GM06990 (cell line): ENCODE measurements around the gene STARD3.
"Not testable (repeated sequence)": the region's sequence is repeated elsewhere in the genome, so short reads cannot be mapped to it uniquely, and the experiment has no call there.

Experiments used
- DNase-seq: peaks from one replicate; pipeline ENCODE4 v3.0.0-alpha.2; 2011; ENCODE audit not compliant: insufficient read length; ENCODE audit errors: extremely low read depth
- H3K27me3 ChIP-seq: replicated peaks from 2 replicates; pipeline ENCODE4 v1.6.0; 2011; ENCODE audit warnings: low read length; ENCODE audit not compliant: control insufficient read depth, insufficient read depth
- H3K36me3 ChIP-seq: 2 replicates; pipeline ENCODE4 v1.5.1; 2011; ENCODE audit warnings: low read length; ENCODE audit not compliant: control insufficient read depth, insufficient read depth
- H3K4me3 ChIP-seq: replicated peaks from 2 replicates; pipeline ENCODE4 v1.5.1; 2011; ENCODE audit warnings: low read depth, mild to moderate bottlenecking, control low read depth, low read length
- CTCF ChIP-seq: IDR thresholded peaks from 2 replicates; pipeline ENCODE4 v1.5.1; 2011; ENCODE audit warnings: low read length, control low read depth, mild to moderate bottlenecking, inconsistent platforms; ENCODE audit not compliant: insufficient read depth, poor library complexity, severe bottlenecking

The STARD3 gene

GRCh38 chr17:39636927-39637736 lies at the start of gene STARD3:
Gene STARD3, plus strand, starts transcription at chr17:39637144. Its CDS starts 16,388 bp downstream, at chr17:39653532.
- peak within 1 kb of the TSS; percentile 79 for H3K4me3 ChIP-seq
- DNase-seq: peak; percentile 93
- no peaks in the 10 kb centered on the region for H3K36me3 ChIP-seq
- no peaks in the 10 kb centered on the region for H3K27me3 ChIP-seq
- TF ChIP-seq CTCF: no peak

DNA sequence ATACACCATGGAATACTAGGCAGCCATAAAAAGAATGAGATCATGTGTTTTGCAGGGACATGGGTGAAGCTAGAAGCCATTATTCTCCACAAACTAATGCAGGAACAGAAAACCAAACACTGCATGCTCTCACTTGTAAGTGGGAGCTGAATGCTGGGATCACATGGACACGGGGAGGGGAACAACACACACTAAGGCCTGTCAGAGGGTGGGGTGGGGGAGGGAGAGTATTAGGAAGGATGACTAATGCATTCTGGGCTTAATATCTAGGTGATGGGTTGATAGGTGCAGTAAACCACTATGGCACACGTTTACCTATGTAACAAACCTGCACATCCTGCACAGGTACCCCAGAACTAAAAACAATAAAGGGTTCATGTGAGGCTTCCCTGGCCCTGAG lies 46.8 kb upstream of the STARD3 start:
- H3K4me3 ChIP-seq, H3K27me3 ChIP-seq, DNase-seq, H3K36me3 ChIP-seq: not testable (repeated sequence)

DNA sequence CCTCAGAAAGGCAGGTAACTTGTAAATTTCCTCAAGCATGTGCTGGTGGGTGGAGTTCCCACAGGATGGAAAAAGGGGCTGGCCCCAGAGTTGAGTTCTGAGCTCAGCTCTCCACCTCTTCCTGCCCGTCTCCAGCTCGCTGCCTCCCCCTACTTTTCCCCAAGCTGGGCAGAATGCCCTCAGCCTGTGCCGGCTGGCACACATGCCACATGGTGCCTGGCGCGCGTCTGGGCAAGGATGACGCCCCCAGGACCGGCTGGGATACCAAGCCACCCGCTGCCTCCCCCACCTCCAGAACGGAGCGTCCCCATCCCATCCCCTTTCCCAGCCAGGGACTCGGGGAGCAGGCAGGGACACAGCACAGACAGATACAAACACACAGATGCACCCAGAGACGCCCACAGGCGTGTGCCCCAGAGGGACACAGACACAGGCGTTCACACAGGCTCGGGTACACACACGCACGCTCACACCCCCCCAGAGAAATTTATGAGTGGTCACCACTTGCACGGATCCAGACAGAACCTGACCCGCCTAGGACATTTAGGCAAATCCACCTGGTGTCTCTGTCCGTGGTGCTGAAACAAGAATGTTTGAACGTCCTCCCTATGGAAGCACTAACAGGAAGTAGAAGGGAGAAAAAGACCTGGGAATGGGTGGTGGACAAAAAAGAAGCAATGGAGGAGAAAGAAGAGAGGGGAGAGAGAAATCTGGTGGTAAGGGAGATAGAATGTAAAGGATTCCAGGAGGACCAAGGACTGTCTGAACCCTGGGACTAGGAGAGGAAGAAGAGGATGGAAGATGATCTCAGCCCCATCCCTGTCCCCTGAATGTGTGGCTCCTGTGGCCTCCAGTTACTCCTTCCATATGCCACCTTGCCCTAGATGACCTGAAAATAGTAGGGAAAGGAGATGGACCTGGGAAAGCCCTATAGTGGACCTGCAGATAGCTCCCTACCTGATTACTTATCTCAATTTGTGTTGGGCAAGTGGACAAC lies 44.7 kb upstream of the STARD3 start:
- TF ChIP-seq CTCF: no peak
- no peak for DNase-seq
- no peak overlapping the region for H3K4me3 ChIP-seq
- H3K27me3 ChIP-seq: peaks cover 3% of the 10 kb centered on the region
- H3K36me3 ChIP-seq: no peaks in the 10 kb centered on the region

GRCh38 chr17:39593371-39593770 lies 43.6 kb upstream of the STARD3 start:
- Histone ChIP-seq H3K4me3 (no peak overlapping the region), H3K36me3 (no peaks in the 10 kb centered on the region), H3K27me3 (peaks cover 3% of the 10 kb centered on the region)
- TF ChIP-seq CTCF: no peak
- no peak for DNase-seq

GRCh38 chr17:39595294-39595693 lies 41.6 kb upstream of the STARD3 start:
- no peak for DNase-seq
- H3K4me3 ChIP-seq: no peak overlapping the region
- TF ChIP-seq CTCF: no peak
- H3K36me3 ChIP-seq: no peaks in the 10 kb centered on the region
- H3K27me3 ChIP-seq: peaks cover 8% of the 10 kb centered on the region
